Measurements from ENCODE around the gene ALDH9A1.
"Not testable (repeated sequence)": the region's sequence is repeated elsewhere in the genome, so short reads cannot be mapped to it uniquely, and the experiment has no call there.

The ALDH9A1 gene

GRCh38 chr1:165644064-165644735, 54.2 kb downstream of the ALDH9A1 start:
- DNase-seq: no peak

- DNase-seq: no peak
These were observed 57.0 kb downstream of the ALDH9A1 start for GRCh38 chr1:165641231-165641987.

GRCh38 chr1:165639821-165640623, 58.3 kb downstream of the ALDH9A1 start:
- DNase-seq: no peak

GRCh38 chr1:165638211-165638610, 60.2 kb downstream of the ALDH9A1 start:
- not testable (repeated sequence) for DNase-seq

GRCh38 chr1:165637427-165637826, 60.9 kb downstream of the ALDH9A1 start:
- DNase-seq: no peak

- no peak for DNase-seq
These were observed 62.5 kb downstream of the ALDH9A1 start for GRCh38 chr1:165635823-165636222.

GRCh38 chr1:165635329-165635728, 63.0 kb downstream of the ALDH9A1 start:
- no peak for DNase-seq

- DNase-seq: no peak
These were observed 64.0 kb downstream of the ALDH9A1 start for GRCh38 chr1:165634154-165634921.

- DNase-seq: no peak
These were observed 64.7 kb downstream of the ALDH9A1 start for GRCh38 chr1:165633614-165634013.

GRCh38 chr1:165632491-165632890, 65.9 kb downstream of the ALDH9A1 start:
- no peak for DNase-seq

GRCh38 chr1:165632152-165632469, 66.3 kb downstream of the ALDH9A1 start:
- no peak for DNase-seq

- peak; percentile 87 for DNase-seq
These were observed 66.8 kb downstream of the ALDH9A1 start for GRCh38 chr1:165631342-165632151.

- peak; percentile 98 for DNase-seq
These were observed 67.6 kb downstream of the ALDH9A1 start, which contains the start of gene MGST3 for GRCh38 chr1:165630629-165631341. Gene MGST3 (plus strand): TSS chr1:165631234. CDS start chr1:165649848, 18,614 bp downstream.

GRCh38 chr1:165629848-165630628, 68.3 kb downstream of the ALDH9A1 start:
- DNase-seq: no peak

GRCh38 chr1:165629151-165629550, 69.2 kb downstream of the ALDH9A1 start:
- no peak for DNase-seq

GRCh38 chr1:165628147-165628822, 70.1 kb downstream of the ALDH9A1 start:
- DNase-seq: no peak

GRCh38 chr1:165624441-165624840, 73.9 kb downstream of the ALDH9A1 start:
- no peak for DNase-seq

- no peak for DNase-seq
These were observed 74.7 kb downstream of the ALDH9A1 start for GRCh38 chr1:165623624-165624023.

GRCh38 chr1:165619647-165620151, 78.7 kb downstream of the ALDH9A1 start:
- DNase-seq: no peak
